ENCODE measurements around the gene FRMPD1. TPM values are rescaled to one million over a fixed set of nuclear protein-coding genes. Genes with fewer than 3 reads are reported as not detected.

Gene FRMPD1
- total RNA-seq, 1 experiment from 2014 or later: 0.26 TPM

- TF ChIP-seq SP1 (CRISPR knock-in tag; conservative IDR thresholded peaks at IDR 0.05) (peak; percentile 32; the same call in 1 of the 2 replicates), GABPB1 (CRISPR knock-in tag; IDR thresholded peaks at IDR 0.05) (peak; percentile 24; the same call in 1 of the 2 replicates)
- TF ChIP-seq, protein P1, sequence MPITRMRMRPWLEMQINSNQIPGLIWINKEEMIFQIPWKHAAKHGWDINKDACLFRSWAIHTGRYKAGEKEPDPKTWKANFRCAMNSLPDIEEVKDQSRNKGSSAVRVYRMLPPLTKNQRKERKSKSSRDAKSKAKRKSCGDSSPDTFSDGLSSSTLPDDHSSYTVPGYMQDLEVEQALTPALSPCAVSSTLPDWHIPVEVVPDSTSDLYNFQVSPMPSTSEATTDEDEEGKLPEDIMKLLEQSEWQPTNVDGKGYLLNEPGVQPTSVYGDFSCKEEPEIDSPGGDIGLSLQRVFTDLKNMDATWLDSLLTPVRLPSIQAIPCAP (CRISPR knock-in tag; IDR thresholded peaks at IDR 0.05): no peak
- H3K4me3 Mint-ChIP-seq: peak within 1 kb of the TSS; percentile 95
- H3K36me3 Mint-ChIP-seq: peaks cover 6% of the 10 kb centered on the region; the same call in 1 of the 2 replicates
- DNase-seq (ENCODE audit: low spot score) (peak; percentile 75), ATAC-seq (peak; percentile 96)
- ChIA-PET CTCF (interaction anchor here (1.2 kb wide), 1 partner anchor 85 kb away, joined by 3 read pairs; no protein-coding TSS in a partner anchor), POLR2A (no interaction called here)
- H3K4me1 Mint-ChIP-seq: peaks cover 12% of the 10 kb centered on the region
- H3K27ac Mint-ChIP-seq: peak within 1 kb of the TSS; percentile 35; the same call in 1 of the 2 replicates
- H3K9me3 Mint-ChIP-seq: peaks cover 8% of the 10 kb centered on the region
- peaks cover 2% of the 10 kb centered on the region for H3K27me3 Mint-ChIP-seq (ENCODE audit: low read depth)
These were observed 102.9 kb downstream of the FRMPD1 start, which contains the start of gene TRMT10B for GRCh38 chr9:37753489-37754190. TRMT10B (plus strand) TSS chr9:37753805; CDS start chr9:37761932, 8,127 bp downstream.

DNA sequence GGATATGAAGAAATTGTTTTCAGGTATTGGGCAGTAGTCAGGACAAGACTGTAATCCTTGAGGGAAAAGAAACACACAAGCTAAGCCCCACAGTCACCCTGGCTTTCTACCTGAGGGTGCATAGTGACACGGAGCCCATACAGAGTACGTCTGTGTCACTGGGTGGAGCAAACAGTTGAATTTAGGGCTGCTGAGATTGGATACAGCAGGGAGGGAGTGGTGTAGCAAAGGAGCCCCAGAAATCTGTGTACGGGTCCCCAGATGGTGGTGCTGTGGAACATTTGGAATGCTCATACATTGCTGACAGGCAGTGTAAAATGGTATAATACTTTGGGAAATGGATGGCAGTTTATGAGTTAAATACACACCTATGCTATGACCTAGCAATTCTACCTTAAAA lies 108.0 kb downstream of the FRMPD1 start:
- no peak for TF ChIP-seq FOXJ3 (CRISPR knock-in tag; IDR thresholded peaks at IDR 0.05; ENCODE audit: borderline replicate concordance)
- no peak for TF ChIP-seq RORB (CRISPR knock-in tag; IDR thresholded peaks at IDR 0.05)
- no peak for TF ChIP-seq ZNF396 (CRISPR knock-in tag; IDR thresholded peaks at IDR 0.05; ENCODE audit: borderline replicate concordance)
- no peak for TF ChIP-seq CREB1 (CRISPR knock-in tag; IDR thresholded peaks at IDR 0.05)
- no peak for TF ChIP-seq CBFB (CRISPR knock-in tag; IDR thresholded peaks at IDR 0.05; ENCODE audit: low read depth)
- TF ChIP-seq, protein P2, sequence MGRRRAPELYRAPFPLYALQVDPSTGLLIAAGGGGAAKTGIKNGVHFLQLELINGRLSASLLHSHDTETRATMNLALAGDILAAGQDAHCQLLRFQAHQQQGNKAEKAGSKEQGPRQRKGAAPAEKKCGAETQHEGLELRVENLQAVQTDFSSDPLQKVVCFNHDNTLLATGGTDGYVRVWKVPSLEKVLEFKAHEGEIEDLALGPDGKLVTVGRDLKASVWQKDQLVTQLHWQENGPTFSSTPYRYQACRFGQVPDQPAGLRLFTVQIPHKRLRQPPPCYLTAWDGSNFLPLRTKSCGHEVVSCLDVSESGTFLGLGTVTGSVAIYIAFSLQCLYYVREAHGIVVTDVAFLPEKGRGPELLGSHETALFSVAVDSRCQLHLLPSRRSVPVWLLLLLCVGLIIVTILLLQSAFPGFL (CRISPR knock-in tag; IDR thresholded peaks at IDR 0.05; ENCODE audit: borderline replicate concordance): no peak
- no peak for TF ChIP-seq CREM (CRISPR knock-in tag; IDR thresholded peaks at IDR 0.05)
- no peak for TF ChIP-seq AFF4 (CRISPR knock-in tag; IDR thresholded peaks at IDR 0.05; ENCODE audit: borderline replicate concordance)
- no peak for TF ChIP-seq ZNF423 (CRISPR knock-in tag; IDR thresholded peaks at IDR 0.05)
- TF ChIP-seq, protein P3, sequence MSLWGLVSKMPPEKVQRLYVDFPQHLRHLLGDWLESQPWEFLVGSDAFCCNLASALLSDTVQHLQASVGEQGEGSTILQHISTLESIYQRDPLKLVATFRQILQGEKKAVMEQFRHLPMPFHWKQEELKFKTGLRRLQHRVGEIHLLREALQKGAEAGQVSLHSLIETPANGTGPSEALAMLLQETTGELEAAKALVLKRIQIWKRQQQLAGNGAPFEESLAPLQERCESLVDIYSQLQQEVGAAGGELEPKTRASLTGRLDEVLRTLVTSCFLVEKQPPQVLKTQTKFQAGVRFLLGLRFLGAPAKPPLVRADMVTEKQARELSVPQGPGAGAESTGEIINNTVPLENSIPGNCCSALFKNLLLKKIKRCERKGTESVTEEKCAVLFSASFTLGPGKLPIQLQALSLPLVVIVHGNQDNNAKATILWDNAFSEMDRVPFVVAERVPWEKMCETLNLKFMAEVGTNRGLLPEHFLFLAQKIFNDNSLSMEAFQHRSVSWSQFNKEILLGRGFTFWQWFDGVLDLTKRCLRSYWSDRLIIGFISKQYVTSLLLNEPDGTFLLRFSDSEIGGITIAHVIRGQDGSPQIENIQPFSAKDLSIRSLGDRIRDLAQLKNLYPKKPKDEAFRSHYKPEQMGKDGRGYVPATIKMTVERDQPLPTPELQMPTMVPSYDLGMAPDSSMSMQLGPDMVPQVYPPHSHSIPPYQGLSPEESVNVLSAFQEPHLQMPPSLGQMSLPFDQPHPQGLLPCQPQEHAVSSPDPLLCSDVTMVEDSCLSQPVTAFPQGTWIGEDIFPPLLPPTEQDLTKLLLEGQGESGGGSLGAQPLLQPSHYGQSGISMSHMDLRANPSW (CRISPR knock-in tag; conservative IDR thresholded peaks at IDR 0.05; ENCODE audit: low read depth): no peak
- H3K4me1 Mint-ChIP-seq: peaks cover 10% of the 10 kb centered on the region
- H3K4me3 Mint-ChIP-seq: no peak overlapping the region
- ChIA-PET CTCF (no interaction called here), POLR2A (no interaction called here)
- H3K27ac Mint-ChIP-seq: no peak overlapping the region
- DNase-seq (ENCODE audit: low spot score) (no peak), ATAC-seq (peak; percentile 55; the same call in 1 of the 2 replicates)
- peaks cover 6% of the 10 kb centered on the region for H3K36me3 Mint-ChIP-seq
- no peaks in the 10 kb centered on the region for H3K9me3 Mint-ChIP-seq
- no peaks in the 10 kb centered on the region for H3K27me3 Mint-ChIP-seq (ENCODE audit: low read depth)
